ENCODE results near the gene ALG3.

- TF ChIP-seq POLR2AphosphoS5 (IDR thresholded peaks at IDR 0.05; ENCODE audit: low read depth, low read length) (no peak), SIN3A (IDR thresholded peaks at IDR 0.05; ENCODE audit: borderline replicate concordance, insufficient read depth, low read length) (no peak), REST (IDR thresholded peaks at IDR 0.05; ENCODE audit: insufficient read depth in 1 of 2, low read depth in 2 of 2, low read length in 2 of 2) (no peak)
Measured at GRCh38 chr3:184209146-184209923, 39.4 kb downstream of the ALG3 start.

All from PFSK-1 (cell line).